ENCODE data around the gene FEZ2. TPM values are rescaled to one million over a fixed set of nuclear protein-coding genes. Genes with fewer than 3 reads are reported as not detected.
A peak's percentile ranks its signal among the peaks of the same experiment; 100 is the strongest.

FEZ2 gene
- total RNA-seq, 3 donors from 2014 or later: 47.5 to 63.3 (median 57.5) TPM

DNA sequence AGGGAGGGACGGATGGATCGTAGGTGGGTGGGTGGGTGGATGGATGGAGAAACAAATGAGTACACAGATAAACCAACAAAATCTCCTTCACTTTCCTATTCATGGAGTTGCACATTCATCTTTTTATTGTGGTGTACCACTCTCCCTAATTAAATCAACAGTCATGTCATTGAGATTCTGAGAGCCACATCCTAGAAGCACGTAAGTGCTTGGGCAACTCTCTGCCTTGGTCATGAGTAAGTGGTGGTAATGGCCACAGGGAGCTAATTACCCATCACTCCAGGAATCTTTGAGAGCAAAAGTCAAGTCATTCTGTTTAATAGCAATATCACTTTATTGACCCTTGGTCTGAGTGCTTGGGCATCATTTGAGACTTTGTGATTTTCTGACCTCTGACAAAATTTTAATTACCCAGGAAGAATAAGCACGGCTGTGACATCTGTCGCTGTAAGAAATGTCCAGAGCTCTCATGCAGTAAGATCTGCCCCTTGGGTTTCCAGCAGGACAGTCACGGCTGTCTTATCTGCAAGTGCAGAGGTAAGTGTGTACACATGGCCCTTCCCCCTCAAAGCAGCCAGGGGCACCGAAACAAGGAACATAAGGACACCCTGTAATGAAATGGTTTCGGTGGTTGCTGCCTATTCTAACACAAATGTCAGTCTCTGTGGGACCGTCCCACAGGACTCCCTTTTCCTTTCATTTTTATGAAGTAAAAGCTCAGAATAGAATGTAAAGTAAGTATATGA lies 85.9 kb downstream of the FEZ2 start:
- TF ChIP-seq, protein P1, sequence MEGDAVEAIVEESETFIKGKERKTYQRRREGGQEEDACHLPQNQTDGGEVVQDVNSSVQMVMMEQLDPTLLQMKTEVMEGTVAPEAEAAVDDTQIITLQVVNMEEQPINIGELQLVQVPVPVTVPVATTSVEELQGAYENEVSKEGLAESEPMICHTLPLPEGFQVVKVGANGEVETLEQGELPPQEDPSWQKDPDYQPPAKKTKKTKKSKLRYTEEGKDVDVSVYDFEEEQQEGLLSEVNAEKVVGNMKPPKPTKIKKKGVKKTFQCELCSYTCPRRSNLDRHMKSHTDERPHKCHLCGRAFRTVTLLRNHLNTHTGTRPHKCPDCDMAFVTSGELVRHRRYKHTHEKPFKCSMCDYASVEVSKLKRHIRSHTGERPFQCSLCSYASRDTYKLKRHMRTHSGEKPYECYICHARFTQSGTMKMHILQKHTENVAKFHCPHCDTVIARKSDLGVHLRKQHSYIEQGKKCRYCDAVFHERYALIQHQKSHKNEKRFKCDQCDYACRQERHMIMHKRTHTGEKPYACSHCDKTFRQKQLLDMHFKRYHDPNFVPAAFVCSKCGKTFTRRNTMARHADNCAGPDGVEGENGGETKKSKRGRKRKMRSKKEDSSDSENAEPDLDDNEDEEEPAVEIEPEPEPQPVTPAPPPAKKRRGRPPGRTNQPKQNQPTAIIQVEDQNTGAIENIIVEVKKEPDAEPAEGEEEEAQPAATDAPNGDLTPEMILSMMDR (IDR thresholded peaks at IDR 0.05): no peak
- H3K4me1 ChIP-seq (ENCODE audit: low read depth): no peaks in the 10 kb centered on the region
- H3K36me3 ChIP-seq (ENCODE audit: low read depth): no peaks in the 10 kb centered on the region
- no peak for ATAC-seq
- no peak for DNase-seq
- no peak overlapping the region for H3K4me3 ChIP-seq
- intact Hi-C loops (cut with DNase I, micrococcal nuclease): no loop called here
- no peaks in the 10 kb centered on the region for H3K9me3 ChIP-seq

GRCh38 chr2:36509075-36509474 lies 88.9 kb downstream of the FEZ2 start:
- TF ChIP-seq, protein P1 (IDR thresholded peaks at IDR 0.05): no peak
- no peaks in the 10 kb centered on the region for H3K4me1 ChIP-seq (ENCODE audit: low read depth)
- DNase-seq (no peak), ATAC-seq (no peak)
- intact Hi-C loops (cut with DNase I, micrococcal nuclease): loop anchor here in 1 of 2 donors (10.0 kb wide), 1 partner anchor 154 kb away; the partner anchor contains the start of gene CRIM1
- no peaks in the 10 kb centered on the region for H3K36me3 ChIP-seq (ENCODE audit: low read depth)
- H3K9me3 ChIP-seq: no peaks in the 10 kb centered on the region
- no peak overlapping the region for H3K4me3 ChIP-seq

DNA sequence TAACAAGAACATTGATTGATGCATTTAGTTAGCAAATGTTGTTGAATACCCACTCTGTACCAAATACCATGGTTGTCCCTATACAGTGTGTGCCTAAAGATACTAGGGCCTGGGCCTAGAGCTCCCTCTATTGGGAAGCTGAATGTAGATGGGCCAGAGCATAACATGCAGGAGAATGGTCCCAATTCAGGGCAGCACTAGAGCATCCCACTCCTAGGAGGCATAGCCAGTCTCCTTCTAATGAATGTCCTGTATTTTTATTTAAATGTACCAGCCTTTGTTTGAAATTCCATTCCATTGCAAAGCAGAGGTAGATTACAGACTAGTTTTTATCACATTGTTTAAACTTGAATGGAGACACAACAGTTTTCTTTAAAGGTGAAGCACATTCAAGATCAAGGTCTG lies 90.6 kb downstream of the FEZ2 start:
- intact Hi-C loops (cut with DNase I, micrococcal nuclease): loop anchor here in 1 of 2 donors (10.0 kb wide), 1 partner anchor 153 kb away; the partner anchor contains the start of gene CRIM1
- Histone ChIP-seq H3K36me3 (ENCODE audit: low read depth) (no peaks in the 10 kb centered on the region), H3K4me3 (no peak overlapping the region), H3K9me3 (no peaks in the 10 kb centered on the region), H3K4me1 (ENCODE audit: low read depth) (no peaks in the 10 kb centered on the region)
- peak; percentile 88 for ATAC-seq
- TF ChIP-seq, protein P1 (IDR thresholded peaks at IDR 0.05): peak; percentile 44
- peak in 1 of 3 donors; percentile 73 for DNase-seq

Other genes starting within 250 kb of the FEZ2 start
- gene CRIM1, start 242.4 kb downstream of the FEZ2 start, total RNA-seq: 100 to 1,000 TPM in 1 of 3 donors, 10 to 100 TPM in 2; 66.9 to 104 (median 85.8) TPM
- gene VIT, start 98.5 kb upstream of the FEZ2 start, total RNA-seq: 1 to 10 TPM in 2 of 3 donors, not detected in 1; 1.3 to 3.5 TPM

All from mucosa of descending colon (tissue), 3 donors.